GM21619 (cell line): ENCODE results near the gene IL17REL.

Experiments
- ATAC-seq: cut with Tn5 transposase; IDR thresholded peaks from one replicate; pipeline ENCODE4 v1.9.1; 2021; ENCODE audit not compliant: unreplicated experiment

The IL17REL gene

GRCh38 chr22:50046481-50047245, 34.1 kb upstream of the IL17REL start:
- ATAC-seq = no peak

GRCh38 chr22:50046019-50046415, 33.5 kb upstream of the IL17REL start:
- ATAC-seq = no peak

GRCh38 chr22:50045211-50046018, 32.9 kb upstream of the IL17REL start:
- no peak for ATAC-seq

- ATAC-seq = no peak
Observed at GRCh38 chr22:50044485-50045118, 32.0 kb upstream of the IL17REL start.

- no peak for ATAC-seq
Observed at GRCh38 chr22:50041361-50042065, 28.9 kb upstream of the IL17REL start.

GRCh38 chr22:50040717-50041116, 28.2 kb upstream of the IL17REL start:
- ATAC-seq = no peak

GRCh38 chr22:50039669-50040443, 27.3 kb upstream of the IL17REL start:
- ATAC-seq = no peak

- ATAC-seq = no peak
Observed at GRCh38 chr22:50035976-50036724, 23.6 kb upstream of the IL17REL start.

GRCh38 chr22:50035131-50035881, 22.7 kb upstream of the IL17REL start:
- no peak for ATAC-seq

GRCh38 chr22:50034126-50035081, 21.8 kb upstream of the IL17REL start:
- no peak for ATAC-seq

- ATAC-seq = no peak
Observed at GRCh38 chr22:50032941-50033601, 20.5 kb upstream of the IL17REL start.

- ATAC-seq = no peak
Observed at GRCh38 chr22:50032109-50032871, 19.7 kb upstream of the IL17REL start.

GRCh38 chr22:50031189-50032091, 18.9 kb upstream of the IL17REL start:
- no peak for ATAC-seq

- no peak for ATAC-seq
Observed at GRCh38 chr22:50030297-50031188, 18.0 kb upstream of the IL17REL start.
